CD14-positive monocyte (primary cell): ENCODE data around the gene HMG20B. TPM values are rescaled to one million over a fixed set of nuclear protein-coding genes. Genes with fewer than 3 reads are reported as not detected.
A peak's percentile ranks its signal among the peaks of the same experiment; 100 is the strongest.

ENCODE experiments used
- DNase-seq, 3 donors: peaks; one replicate each; pipeline ENCODE4 v3.0.0-alpha.2; 2011 to 2022
- H2AFZ ChIP-seq: 2 replicates; pipeline ENCODE4 v1.6.0; 2012; ENCODE audit warnings: mild to moderate bottlenecking, low read depth, low read length, inconsistent platforms; ENCODE audit not compliant: insufficient read depth, poor library complexity, severe bottlenecking
- H3K27ac ChIP-seq, 2 donors: 1 replicate in 1 of 2; 2 replicates in 1 of 2; pipeline ENCODE4 v1.5.1; 2012 to 2013; ENCODE audit warnings: low read length in 2 of 2, control low read depth in 1 of 2, inconsistent platforms in 1 of 2, low read depth in 1 of 2, mild to moderate bottlenecking in 1 of 2
- H3K27me3 ChIP-seq, 2 donors: one replicate each; pipeline versions ENCODE4 v1.6.0 to v1.6.1; 2011 to 2013; ENCODE audit warnings: low read length in 2 of 2; ENCODE audit not compliant: control insufficient read depth in 2 of 2, insufficient read depth in 2 of 2
- H3K36me3 ChIP-seq, 2 donors: replicated peaks in 1 of 2; 1 replicate in 1 of 2; 2 replicates in 1 of 2; pipeline versions ENCODE4 v1.5.1 to v1.6.1; 2012 to 2013; ENCODE audit warnings: low read length in 2 of 2, control low read depth in 1 of 2, inconsistent platforms in 1 of 2, mild to moderate bottlenecking in 1 of 2; ENCODE audit not compliant: insufficient read depth in 2 of 2, control insufficient read depth in 1 of 2
- H3K4me1 ChIP-seq, 2 donors: 1 replicate in 1 of 2; 2 replicates in 1 of 2; pipeline versions ENCODE4 v1.5.1 to v1.6.1; 2012 to 2013; ENCODE audit warnings: low read length in 2 of 2, control low read depth in 1 of 2, inconsistent platforms in 1 of 2, mild to moderate bottlenecking in 1 of 2, moderate library complexity in 1 of 2; ENCODE audit not compliant: insufficient read depth in 2 of 2, control insufficient read depth in 1 of 2
- H3K4me2 ChIP-seq: replicated peaks from 2 replicates; pipeline ENCODE3; 2012; ENCODE audit warnings: low read length, moderate library complexity, mild to moderate bottlenecking; ENCODE audit not compliant: poor library complexity, severe bottlenecking; ENCODE audit errors: extremely low read depth
- H3K4me3 ChIP-seq, 3 experiments: fragments of 200-600 bp in 1 of 3; sonication (generic) in 1 of 3; replicated peaks in 1 of 3; 1 replicate in 2 of 3; 2 replicates in 1 of 3; pipeline ENCODE4 v1.5.1; 2011 to 2013; ENCODE audit warnings: low read length in 3 of 3, mild to moderate bottlenecking in 3 of 3, control low read depth in 2 of 3, low read depth in 2 of 3, inconsistent platforms in 1 of 3, moderate library complexity in 1 of 3
- H3K79me2 ChIP-seq: 2 replicates; pipeline ENCODE4 v1.6.0; 2012; ENCODE audit warnings: mild to moderate bottlenecking, control low read depth, inconsistent platforms, low read length, moderate library complexity; ENCODE audit not compliant: insufficient read depth
- H3K9ac ChIP-seq: 2 replicates; pipeline ENCODE4 v1.6.0; 2017; ENCODE audit warnings: low read length, mild to moderate bottlenecking; ENCODE audit not compliant: insufficient read depth, poor library complexity, severe bottlenecking
- H3K9me3 ChIP-seq, 2 donors: replicated peaks in 1 of 2; 1 replicate in 1 of 2; 2 replicates in 1 of 2; pipeline versions ENCODE4 v1.5.1 to v1.6.1; 2012 to 2013; ENCODE audit warnings: low read length in 2 of 2, control low read depth in 1 of 2; ENCODE audit not compliant: control insufficient read depth in 1 of 2, insufficient read depth in 1 of 2
- H4K20me1 ChIP-seq: 2 replicates; pipeline ENCODE4 v1.6.0; 2012; ENCODE audit warnings: mild to moderate bottlenecking, low read length, control low read depth, moderate library complexity; ENCODE audit not compliant: insufficient read depth
- H3K27ac Mint-ChIP-seq, 7 donors: one replicate each; pipeline ENCODE4 v1.8.0; 2020; ENCODE audit warnings: mild to moderate bottlenecking in 7 of 7, mixed read lengths in 7 of 7, moderate library complexity in 6 of 7, inconsistent platforms in 2 of 7
- H3K27me3 Mint-ChIP-seq, 3 donors: one replicate each; pipeline ENCODE4 v1.8.0; 2021 to 2022; ENCODE audit warnings: low read depth in 3 of 3, mild to moderate bottlenecking in 3 of 3, mixed read lengths in 3 of 3, moderate library complexity in 3 of 3, inconsistent platforms in 1 of 3
- H3K36me3 Mint-ChIP-seq, 2 donors: one replicate each; pipeline ENCODE4 v1.8.0; 2020; ENCODE audit warnings: mixed read lengths in 2 of 2, inconsistent platforms in 1 of 2, mild to moderate bottlenecking in 1 of 2
- H3K4me1 Mint-ChIP-seq: one replicate; pipeline ENCODE4 v1.8.0; 2020; ENCODE audit warnings: mild to moderate bottlenecking, mixed read lengths
- H3K4me3 Mint-ChIP-seq, 2 donors: one replicate each; pipeline ENCODE4 v1.8.0; 2020; ENCODE audit warnings: mild to moderate bottlenecking in 2 of 2, mixed read lengths in 2 of 2, moderate library complexity in 1 of 2
- H3K9me3 Mint-ChIP-seq, 7 donors: one replicate each; pipeline ENCODE4 v1.8.0; 2020 to 2022; ENCODE audit warnings: mixed read lengths in 7 of 7, mild to moderate bottlenecking in 6 of 7, moderate library complexity in 6 of 7, inconsistent platforms in 2 of 7
- CTCF ChIP-seq: fragments of 200-600 bp; IDR thresholded peaks from one replicate; pipeline ENCODE4 v1.8.0; 2022; ENCODE audit warnings: antibody characterized with exemption, mild to moderate bottlenecking
- WGBS: methylation state at CpG from one replicate; pipeline ENCODE4 v1.1.5; 2013; ENCODE audit warnings: missing lambda C conversion rate; ENCODE audit not compliant: insufficient coverage; 5-methylcytosine and 5-hydroxymethylcytosine counted together
- intact Hi-C, 2 donors: fragments of 100-400 bp; cut with micrococcal nuclease; formaldehyde crosslinking; loops; one replicate each; pipeline versions ENCODE4 v1.15.0 to v1.15.1; 2023
- polyA plus RNA-seq, 3 donors: library from polyadenylated mRNA; depleted of rRNA in 1 of 3; unstranded in 2 of 3; stranded (reverse) in 1 of 3; fragments of 300-500 nt in 2 of 3; fragments of >200 nt in 1 of 3; fragmentation: Illumina TruSeq in 2 of 3; gene quantifications; 1 replicate in 2 of 3; 2 replicates in 1 of 3; pipeline ENCODE4 v1.2.3, GENCODE V29; 2012 to 2021

The HMG20B gene
- polyA plus RNA-seq, 3 donors, result 52.4 to 58.8 (median 56.5) TPM

- Mint-ChIP-seq H3K27ac (peak overlapping the region in 2 of 7 donors; percentile 15 to 31), H3K9me3 (peaks cover 5 to 12% (median 8%) of the 10 kb centered on the region in 7 donors), H3K4me3 (no peak overlapping the region), H3K36me3 (peaks cover 22 to 48% of the 10 kb centered on the region in 2 donors), H3K27me3 (peaks cover 0 to 15% (median 14%) of the 10 kb centered on the region in 3 donors), H3K4me1 (peaks cover 18% of the 10 kb centered on the region)
- no peak for TF ChIP-seq CTCF
- Histone ChIP-seq H3K9me3 (peaks cover 0 to 5% of the 10 kb centered on the region in 2 donors), H3K79me2 (no peaks in the 10 kb centered on the region), H3K4me2 (no peak overlapping the region), H4K20me1 (no peaks in the 10 kb centered on the region), H3K9ac (no peak overlapping the region), H3K27ac (no peak overlapping the region), H3K4me1 (peaks cover 19 to 20% of the 10 kb centered on the region in 2 donors), H2AFZ (no peak overlapping the region), H3K27me3 (peaks cover 0 to 15% of the 10 kb centered on the region in 2 donors), H3K36me3 (peaks cover 28 to 35% of the 10 kb centered on the region in 2 donors), H3K4me3 (no peak overlapping the region)
- no peak for DNase-seq
- intact Hi-C loops, result no loop called here
- WGBS, result 85% methylated on average over 36 of the region's 36 CpGs
These were observed 39.1 kb downstream of the HMG20B start for GRCh38 chr19:3611841-3612240.

GRCh38 chr19:3612330-3612729 is 39.6 kb downstream of the HMG20B start:
- Histone ChIP-seq H2AFZ (no peak overlapping the region), H3K9me3 (peaks cover 0 to 5% of the 10 kb centered on the region in 2 donors), H3K9ac (no peak overlapping the region), H3K4me2 (no peak overlapping the region), H3K27me3 (peaks cover 0 to 11% of the 10 kb centered on the region in 2 donors), H3K79me2 (no peaks in the 10 kb centered on the region), H3K36me3 (peaks cover 29 to 35% of the 10 kb centered on the region in 2 donors), H3K4me1 (peaks cover 14 to 15% of the 10 kb centered on the region in 2 donors), H3K27ac (no peak overlapping the region), H3K4me3 (no peak overlapping the region), H4K20me1 (no peaks in the 10 kb centered on the region)
- Mint-ChIP-seq H3K27me3 (peaks cover 0 to 11% (median 10%) of the 10 kb centered on the region in 3 donors), H3K27ac (no peak overlapping the region), H3K9me3 (peaks cover 5 to 12% (median 8%) of the 10 kb centered on the region in 7 donors), H3K4me1 (peaks cover 14% of the 10 kb centered on the region), H3K4me3 (no peak overlapping the region), H3K36me3 (peaks cover 26 to 53% of the 10 kb centered on the region in 2 donors)
- no peak for TF ChIP-seq CTCF
- intact Hi-C loops, result no loop called here
- 99% methylated on average over 30 of the region's 33 CpGs for WGBS
- no peak for DNase-seq
